Measurements from ENCODE around the gene MRPS33.
"Not testable (repeated sequence)": the region's sequence is repeated elsewhere in the genome, so short reads cannot be mapped to it uniquely, and the experiment has no call there.

Gene MRPS33

GRCh38 chr7:141012044-141012685 is 2.6 kb downstream of the MRPS33 start:
- peak; percentile 82 for DNase-seq (ENCODE audit: low spot score)

- no peak for DNase-seq (ENCODE audit: low spot score)
Observed at GRCh38 chr7:141011443-141011842, 3.3 kb downstream of the MRPS33 start.

GRCh38 chr7:141003172-141004065 is 11.3 kb downstream of the MRPS33 start:
- no peak for DNase-seq (ENCODE audit: low spot score)

- no peak for DNase-seq (ENCODE audit: low spot score)
Observed at GRCh38 chr7:141001546-141001945, 13.2 kb downstream of the MRPS33 start.

GRCh38 chr7:141001122-141001521 is 13.6 kb downstream of the MRPS33 start:
- no peak for DNase-seq (ENCODE audit: low spot score)

- no peak for DNase-seq (ENCODE audit: low spot score)
Observed at GRCh38 chr7:140998715-140999114, 16.0 kb downstream of the MRPS33 start.

- no peak for DNase-seq (ENCODE audit: low spot score)
Observed at GRCh38 chr7:140992422-140992821, 22.3 kb downstream of the MRPS33 start.

- DNase-seq (ENCODE audit: low spot score), result no peak
Observed at GRCh38 chr7:140990193-140990962, 24.4 kb downstream of the MRPS33 start.

GRCh38 chr7:140989068-140989467 is 25.7 kb downstream of the MRPS33 start:
- no peak for DNase-seq (ENCODE audit: low spot score)

- peak; percentile 37 for DNase-seq (ENCODE audit: low spot score)
Observed at GRCh38 chr7:140983802-140984201, 30.9 kb downstream of the MRPS33 start.

- DNase-seq (ENCODE audit: low spot score), result no peak
Observed at GRCh38 chr7:140982508-140982907, 32.2 kb downstream of the MRPS33 start.

- DNase-seq (ENCODE audit: low spot score), result no peak
Observed at GRCh38 chr7:140981951-140982350, 32.8 kb downstream of the MRPS33 start.

- DNase-seq (ENCODE audit: low spot score), result no peak
Observed at GRCh38 chr7:140977741-140978140, 37.0 kb downstream of the MRPS33 start.

GRCh38 chr7:140972876-140973829 is 41.6 kb downstream of the MRPS33 start:
- no peak for DNase-seq (ENCODE audit: low spot score)

GRCh38 chr7:140972344-140972743 is 42.4 kb downstream of the MRPS33 start:
- no peak for DNase-seq (ENCODE audit: low spot score)

- DNase-seq (ENCODE audit: low spot score), result no peak
Observed at GRCh38 chr7:140967438-140967837, 47.3 kb downstream of the MRPS33 start.

GRCh38 chr7:140966561-140967233 is 48.1 kb downstream of the MRPS33 start:
- no peak for DNase-seq (ENCODE audit: low spot score)

GRCh38 chr7:140961117-140961516 is 53.6 kb downstream of the MRPS33 start:
- DNase-seq (ENCODE audit: low spot score), result no peak

- DNase-seq (ENCODE audit: low spot score), result not testable (repeated sequence)
Observed at GRCh38 chr7:140956997-140957396, 57.8 kb downstream of the MRPS33 start.

Measured in hematopoietic multipotent progenitor cell treated with erythropoietin and hydrocortisone succinate and interleukin-3 and kit ligand, for 17 days (in vitro differentiated cells).